ENCODE measurements around the gene ZNF76.

Gene ZNF76

DNA sequence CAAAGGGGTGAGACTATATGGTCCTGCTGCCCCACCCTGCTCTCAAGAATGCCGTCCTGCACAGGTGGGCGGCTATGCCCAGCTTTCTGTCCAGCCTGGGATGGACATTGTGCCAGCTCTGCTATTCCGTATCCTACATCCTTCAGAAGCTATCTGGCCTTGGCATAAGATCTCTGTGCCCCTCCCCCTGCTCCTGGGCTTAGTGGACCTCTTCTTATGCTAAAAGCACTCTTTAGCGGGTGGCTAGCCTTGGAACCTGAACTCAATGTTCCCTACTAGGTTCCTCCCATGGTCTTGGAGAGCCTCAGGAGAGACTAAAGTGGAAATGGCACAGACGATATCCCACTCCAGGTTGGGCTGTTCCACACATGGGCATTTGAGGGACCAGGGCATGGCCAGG, 23.3 kb upstream of the ZNF76 start:
- no peak for DNase-seq

DNA sequence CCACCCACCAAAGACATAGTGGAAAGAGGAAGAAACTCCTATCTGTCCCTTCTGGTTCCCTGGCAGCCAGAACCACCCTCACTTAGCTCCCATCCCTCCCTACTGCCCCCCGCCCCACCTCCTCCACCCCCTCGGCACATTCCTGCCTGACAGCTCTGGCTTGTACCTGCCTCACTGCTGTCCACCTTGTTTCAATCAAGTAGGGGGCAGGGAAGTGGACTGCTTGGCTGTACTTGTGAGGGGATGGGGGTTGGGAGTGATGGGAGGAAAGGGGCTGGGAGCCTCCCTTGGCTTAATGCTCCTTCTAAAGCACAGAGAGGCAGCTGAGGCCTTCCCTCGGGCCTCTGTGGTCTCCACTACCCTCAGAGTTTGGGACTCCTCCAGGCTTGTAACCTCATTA, 22.1 kb upstream of the ZNF76 start:
- DNase-seq, result no peak

DNA sequence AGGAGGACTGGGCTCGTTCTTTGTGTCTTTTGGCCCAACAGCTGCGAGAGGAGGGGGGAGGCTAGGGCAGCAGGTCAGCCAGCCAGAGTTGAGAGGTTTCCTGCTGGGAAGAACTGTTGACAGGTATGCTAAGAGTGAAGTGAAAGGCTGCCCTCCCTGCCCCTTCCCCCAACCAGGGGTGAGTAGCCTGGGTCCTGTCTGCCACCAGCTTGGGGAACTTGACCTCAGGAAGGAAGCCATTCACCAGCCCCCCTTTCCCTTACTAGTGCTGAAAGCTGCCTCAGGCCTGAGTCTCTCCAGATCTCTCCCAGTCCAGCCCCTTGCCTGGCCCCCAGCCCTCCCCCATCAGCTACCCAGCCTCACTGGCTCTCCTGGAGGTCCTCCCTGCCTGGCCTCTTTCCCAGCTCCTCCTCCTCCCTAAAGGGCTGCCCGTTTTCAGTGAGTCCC, 20.7 kb upstream of the ZNF76 start:
- no peak for DNase-seq

DNA sequence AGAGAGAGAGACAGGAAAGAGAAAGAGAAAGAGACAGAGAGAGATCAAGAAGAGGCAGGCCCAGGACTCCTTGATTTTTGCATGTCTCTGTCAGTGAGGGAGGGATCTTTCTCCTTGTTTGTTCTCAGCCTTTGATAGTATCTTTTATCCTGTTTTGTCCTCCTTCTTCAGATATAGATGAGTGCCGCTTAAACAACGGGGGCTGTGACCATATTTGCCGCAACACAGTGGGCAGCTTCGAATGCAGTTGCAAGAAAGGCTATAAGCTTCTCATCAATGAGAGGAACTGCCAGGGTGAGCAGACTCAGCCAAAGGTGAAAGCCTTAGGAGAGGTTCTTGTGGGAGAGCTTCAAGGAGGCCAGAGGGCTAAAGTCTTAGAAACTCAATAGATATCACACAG, 20.0 kb upstream of the ZNF76 start:
- DNase-seq, result no peak

DNA sequence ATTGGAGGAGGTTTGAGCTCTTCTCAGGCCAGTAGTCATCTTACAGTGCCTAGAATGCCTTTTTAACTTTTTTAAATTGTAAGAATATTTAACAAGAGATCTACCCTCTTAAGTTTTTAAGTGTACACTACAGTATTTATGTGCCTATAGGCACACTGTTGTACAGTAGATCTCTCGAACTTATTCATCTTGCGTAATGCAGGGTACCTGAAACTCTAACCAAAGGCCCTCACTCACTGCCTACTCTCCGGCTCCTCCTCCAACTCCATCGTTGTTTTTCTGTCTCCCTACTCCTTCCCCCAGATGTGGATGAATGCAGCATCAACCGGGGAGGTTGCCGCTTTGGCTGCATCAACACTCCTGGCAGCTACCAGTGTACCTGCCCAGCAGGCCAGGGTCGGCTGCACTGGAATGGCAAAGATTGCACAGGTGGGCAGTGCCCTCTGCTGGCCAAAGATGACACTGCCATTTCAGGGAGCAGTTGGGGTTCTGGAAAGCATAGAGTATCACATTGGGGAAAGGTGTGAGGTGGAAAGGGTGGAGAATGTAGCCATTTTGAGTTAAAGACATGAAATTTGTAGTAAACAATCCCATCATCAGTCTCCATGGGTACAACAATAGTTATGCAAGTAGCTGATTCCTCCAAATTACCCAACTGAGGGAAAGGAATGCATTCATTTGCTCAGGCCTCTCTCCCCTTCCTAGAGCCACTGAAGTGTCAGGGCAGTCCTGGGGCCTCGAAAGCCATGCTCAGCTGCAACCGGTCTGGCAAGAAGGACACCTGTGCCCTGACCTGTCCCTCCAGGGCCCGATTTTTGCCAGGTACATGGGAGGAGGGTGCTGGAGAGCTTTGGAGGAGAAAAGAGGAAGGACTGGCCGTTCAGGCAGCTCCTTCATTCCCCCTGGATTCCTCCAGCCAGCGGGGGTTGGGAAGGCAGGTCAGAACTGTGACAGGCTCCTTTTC, 18.4 kb upstream of the ZNF76 start:
- DNase-seq, result peak in 49 of 56 donors; percentile 6 to 78 (median 37)

DNA sequence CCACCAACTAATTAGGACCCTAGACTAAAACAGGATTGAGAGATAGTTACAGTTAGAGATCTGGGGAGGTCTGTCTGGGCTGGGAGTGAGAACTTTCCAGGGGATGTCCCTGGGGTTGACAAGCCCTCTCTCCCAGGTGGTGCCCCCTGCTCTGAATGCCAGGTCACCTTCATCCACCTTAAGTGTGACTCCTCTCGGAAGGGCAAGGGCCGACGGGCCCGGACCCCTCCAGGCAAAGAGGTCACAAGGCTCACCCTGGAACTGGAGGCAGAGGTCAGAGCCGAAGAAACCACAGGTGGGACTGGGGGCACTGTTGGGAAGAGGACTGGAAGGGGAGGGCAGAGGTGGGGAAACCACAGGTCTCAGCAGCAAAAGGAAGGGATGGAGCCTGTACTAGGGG, 17.0 kb upstream of the ZNF76 start:
- DNase-seq, result no peak

DNA sequence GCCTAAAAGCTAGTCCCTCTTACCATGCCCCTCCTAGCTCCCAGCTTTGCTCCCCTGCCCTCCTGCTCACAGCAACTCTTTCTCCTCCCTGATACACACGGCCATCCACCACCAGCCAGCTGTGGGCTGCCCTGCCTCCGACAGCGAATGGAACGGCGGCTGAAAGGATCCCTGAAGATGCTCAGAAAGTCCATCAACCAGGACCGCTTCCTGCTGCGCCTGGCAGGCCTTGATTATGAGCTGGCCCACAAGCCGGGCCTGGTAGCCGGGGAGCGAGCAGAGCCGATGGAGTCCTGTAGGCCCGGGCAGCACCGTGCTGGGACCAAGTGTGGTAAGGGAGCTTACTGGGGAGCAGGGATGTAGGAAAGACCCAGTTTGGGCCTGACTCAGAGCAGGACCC, 16.6 kb upstream of the ZNF76 start:
- DNase-seq, result no peak

DNA sequence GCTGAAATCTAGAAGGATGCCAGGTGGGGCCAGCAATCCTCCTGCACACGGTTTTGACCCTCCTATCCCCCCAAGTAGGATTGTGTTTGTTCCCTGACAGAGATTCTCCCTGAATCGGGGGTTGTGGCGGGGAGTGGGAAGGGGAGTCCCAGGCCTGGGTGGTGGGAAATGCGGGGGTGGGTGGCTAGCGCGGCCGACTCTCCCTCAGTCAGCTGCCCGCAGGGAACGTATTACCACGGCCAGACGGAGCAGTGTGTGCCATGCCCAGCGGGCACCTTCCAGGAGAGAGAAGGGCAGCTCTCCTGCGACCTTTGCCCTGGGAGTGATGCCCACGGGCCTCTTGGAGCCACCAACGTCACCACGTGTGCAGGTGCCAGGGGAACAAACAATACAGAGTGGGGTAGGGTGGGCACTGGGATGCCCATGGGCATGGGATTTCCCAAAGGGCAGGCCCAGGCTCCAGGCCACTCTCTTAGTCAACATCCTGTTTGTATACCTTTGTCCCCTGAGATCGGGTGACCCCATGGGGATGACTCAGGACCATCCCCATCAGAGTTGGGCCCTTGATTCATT, 16.1 kb upstream of the ZNF76 start:
- DNase-seq, result no peak

DNA sequence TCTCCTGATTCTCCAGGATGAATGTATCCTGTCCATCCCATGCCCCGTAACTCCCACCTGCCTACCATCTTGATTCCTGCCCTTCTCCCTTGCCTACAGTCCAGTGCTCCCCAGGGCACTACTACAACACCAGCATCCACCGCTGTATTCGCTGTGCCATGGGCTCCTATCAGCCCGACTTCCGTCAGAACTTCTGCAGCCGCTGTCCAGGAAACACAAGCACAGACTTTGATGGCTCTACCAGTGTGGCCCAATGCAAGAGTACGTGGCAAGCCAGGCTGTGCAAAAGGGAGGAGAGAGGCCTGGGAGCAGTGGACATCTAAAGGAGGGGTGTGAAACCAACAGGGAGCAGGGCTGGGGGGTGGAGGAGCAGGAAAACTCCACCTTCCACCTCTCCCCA, 15.0 kb upstream of the ZNF76 start:
- no peak for DNase-seq

DNA sequence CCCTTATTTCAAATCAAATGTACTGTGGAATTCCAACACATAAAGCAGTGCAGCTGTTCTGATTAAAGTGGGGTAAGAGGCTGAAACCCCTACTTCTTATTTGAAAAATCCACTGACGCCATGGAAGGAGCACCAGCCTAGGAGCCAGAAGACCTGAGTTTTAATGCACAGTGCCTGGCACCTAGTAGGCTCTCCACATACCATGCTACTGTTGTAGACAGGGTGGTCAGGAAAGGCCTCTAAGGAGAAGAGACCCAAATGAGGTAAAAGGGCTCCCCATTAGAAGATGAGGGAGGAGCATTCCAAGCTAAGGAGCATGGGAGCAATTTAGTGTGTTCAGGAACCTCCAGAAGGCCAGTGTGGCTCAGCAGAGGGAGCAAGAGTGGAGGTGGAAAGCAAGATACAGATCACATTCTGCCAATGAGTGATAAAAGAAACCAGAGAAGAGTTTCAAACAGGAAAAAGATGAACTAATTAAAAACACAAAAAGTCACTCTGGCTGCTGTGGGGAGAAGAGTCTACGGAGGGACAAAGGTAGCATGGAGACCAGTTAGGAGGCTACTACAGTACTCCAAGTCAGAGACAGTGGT, 11.8 kb upstream of the ZNF76 start:
- DNase-seq, result no peak

DNA sequence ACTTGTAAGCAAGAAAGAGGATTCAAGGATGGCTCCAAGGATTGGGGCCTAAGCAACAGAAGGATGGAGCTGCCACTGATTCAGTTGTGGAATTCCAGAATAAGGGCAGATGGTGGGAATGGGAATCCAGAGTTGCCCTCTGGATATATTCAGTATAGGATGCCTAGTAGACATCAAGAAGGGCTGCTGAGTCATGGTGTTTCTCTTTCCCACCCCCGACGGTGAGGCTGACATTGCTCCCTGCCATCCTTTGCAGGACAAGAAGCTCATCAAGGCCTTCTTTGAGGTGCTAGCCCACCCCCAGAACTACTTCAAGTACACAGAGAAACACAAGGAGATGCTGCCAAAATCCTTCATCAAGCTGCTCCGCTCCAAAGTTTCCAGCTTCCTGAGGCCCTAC, 11.2 kb upstream of the ZNF76 start:
- DNase-seq, result no peak

DNA sequence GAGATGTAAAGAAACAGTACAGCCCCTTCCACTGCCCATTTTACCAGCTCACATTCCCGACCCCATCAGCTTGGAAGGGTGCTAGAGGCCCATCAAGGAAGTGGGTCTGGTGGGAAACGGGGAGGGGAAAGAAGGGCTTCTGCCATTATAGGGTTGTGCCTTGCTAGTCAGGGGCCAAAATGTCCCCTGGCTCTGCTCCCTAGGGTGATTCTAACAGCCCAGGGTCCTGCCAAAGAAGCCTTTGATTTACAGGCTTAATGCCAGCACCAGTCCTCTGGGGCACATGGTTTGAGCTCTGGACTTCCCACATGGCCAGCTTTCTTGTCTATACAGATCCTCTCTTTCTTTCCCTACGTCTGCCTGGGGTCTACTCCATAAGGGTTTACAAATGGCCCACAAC, 10.6 kb upstream of the ZNF76 start:
- peak in 4 of 56 donors; percentile 6 to 13 (median 10) for DNase-seq

DNA sequence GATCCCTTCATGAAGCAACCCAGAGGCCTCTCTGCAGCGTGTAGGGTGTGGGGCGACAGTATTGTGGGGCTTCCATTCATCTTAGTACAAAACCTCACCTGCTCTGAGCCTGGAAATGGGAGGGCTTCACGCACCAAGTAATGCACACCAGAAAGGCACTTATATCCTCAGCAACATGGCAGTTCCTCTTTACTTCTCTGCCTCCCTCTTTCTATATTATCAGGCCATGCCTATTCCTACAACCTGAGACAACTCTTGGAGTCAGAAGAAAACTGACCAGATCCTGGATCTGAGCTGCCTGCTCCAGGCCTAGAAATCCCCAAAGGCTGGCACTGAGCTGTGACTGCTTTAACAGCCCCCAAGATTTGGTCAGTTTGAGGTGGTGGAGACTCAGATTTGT, 7.6 kb upstream of the ZNF76 start:
- no peak for DNase-seq

DNA sequence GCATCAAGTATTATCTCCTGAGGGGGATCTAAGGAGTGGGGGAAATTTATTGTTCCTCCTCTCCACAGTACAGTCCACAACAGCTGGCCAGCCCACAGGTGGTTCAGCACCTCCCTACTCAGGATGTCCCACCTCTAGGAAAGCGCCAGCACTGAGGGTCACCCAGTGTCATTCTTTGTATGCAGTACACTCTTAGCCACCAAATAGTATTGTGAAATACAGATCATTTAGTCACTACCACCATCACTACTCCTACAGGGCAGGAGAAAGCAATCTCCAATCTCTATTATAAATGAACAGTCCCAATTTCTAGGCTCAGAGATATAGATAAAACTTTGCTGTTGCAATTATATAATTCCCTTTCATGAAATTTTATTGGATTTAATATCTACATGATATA, 6.3 kb upstream of the ZNF76 start:
- DNase-seq, result no peak

DNA sequence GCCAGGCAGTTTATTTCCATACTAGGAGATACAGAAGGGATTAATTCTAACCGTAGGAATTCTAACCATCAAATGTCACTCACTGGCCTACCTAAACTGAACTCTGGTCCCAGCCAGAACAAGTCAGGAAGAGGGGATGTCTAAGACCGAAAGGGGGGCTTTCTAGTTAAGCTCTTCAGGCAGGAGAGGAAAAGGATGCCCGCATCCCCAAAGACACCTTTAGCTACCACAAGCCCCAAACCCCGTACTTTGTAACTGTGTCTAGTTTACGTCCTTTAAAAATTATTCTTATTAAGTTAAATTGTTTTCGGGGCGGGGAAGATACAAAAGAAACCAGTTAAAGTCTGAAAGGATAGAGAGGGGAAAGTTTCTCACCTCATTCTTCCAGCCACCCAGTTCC, 1.2 kb upstream of the ZNF76 start:
- DNase-seq, result no peak

DNA sequence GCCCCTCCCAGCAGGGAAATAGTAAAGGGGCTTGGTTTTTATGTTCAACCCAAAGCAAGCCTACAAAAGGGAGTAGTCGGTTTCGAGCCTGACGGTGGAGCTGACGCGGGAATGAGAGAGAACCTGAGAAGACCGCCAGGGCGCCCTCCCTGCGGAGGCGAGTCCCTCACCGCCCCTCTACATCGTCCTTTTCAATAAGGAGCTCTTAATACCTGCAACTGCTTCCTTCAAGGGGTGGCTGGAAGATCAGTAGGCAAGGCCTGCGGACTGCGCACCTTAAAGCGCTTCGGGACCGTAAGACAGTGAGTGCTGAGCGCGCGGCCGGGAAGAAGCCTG, 709 bp upstream of the ZNF76 start:
- DNase-seq, result peak in 12 of 56 donors; percentile 27 to 66 (median 53)

DNA sequence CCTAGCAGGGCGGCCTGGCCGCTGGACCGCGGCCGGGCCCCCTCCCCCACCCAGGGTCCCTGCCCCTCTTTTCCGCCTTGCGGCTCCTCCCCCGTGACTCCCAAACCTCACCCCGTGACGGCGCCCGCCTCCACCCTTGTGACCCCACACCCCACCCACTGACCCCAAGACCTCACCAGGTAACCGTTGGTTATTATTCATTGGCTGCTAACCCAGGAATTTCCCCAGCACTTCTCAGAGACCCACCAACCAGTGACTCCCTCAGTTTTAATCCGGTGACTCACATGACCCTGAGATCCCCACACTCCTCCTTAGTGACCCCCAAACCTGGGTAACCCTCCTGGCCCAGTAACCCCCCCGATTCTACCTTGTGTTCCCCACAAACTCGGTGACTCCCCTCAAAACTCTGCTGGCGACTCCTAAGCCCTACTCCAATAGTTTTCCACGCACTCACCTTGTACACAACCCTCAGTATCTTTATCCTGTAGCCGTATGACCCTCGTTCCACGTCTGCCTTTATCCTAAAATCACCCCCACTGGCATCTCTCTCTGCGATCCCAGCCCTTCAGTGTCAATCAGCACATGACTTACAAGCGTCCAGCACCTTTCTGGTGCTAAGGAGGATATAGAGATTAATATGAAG, 534 bp downstream of the ZNF76 start:
- peak in 29 of 56 donors; percentile 21 to 85 (median 56) for DNase-seq

DNA sequence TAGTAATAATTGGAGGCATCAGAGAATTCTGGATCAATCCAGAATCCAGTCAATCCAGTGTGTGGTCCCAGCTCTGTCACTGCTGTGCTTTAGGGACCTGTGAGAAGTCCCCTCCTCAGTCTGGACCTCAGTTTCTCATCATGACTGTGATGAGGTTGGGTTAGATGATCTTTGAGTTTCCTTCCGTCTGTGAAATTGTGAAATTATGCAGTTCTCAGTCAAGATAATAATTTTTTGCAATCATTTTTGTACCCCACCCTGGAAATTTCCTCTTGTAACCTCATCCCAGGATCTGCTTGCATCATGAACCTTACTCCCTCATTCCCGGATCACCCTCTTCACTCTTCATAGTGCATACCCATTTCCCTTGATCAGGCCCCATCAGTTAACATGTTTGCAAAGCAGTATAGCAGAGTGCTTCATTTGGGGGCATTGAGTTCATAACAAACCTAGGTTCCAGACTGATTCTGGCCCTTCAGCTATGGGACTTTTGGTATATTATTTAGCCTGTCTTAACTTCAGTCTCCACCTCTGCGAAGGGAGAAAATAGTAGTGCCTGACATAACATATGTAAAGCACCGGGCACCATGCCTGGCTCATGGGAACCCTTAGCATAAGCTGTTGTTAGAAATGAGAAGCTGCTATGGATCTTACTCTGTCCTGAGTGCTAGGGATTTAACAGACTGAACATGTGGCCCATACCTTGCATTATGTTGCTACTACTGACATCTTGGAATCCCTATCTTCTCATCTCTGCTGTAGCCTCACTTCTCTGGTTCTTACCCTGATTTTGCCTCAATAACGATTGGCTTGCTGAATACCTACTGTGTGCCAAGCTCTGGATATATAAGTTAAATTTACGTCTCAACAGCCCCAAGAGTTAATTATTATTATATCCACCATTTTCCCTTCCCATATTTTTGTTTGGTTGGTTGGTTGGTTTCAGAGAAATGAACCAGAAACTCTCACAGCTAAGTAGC, 1.3 kb downstream of the ZNF76 start:
- DNase-seq, result no peak

DNA sequence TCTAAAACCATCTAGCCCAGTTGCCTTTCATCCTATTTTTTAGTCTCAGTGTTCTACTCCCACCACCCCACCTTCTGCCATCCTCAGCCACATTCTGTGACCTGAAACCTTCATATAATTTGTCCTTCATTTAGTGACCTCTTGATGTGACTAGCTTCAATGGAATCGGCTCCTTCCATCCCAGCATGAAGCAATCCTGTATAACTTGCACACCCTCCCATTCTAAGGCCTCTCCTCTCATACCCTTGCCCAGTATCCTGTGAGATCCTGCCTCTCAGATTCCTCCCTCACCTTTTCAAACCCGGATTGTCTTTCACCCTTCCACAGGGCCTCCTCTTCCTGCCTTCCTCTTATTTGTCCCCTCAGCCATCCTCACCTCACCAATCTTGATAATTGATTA, 3.1 kb downstream of the ZNF76 start:
- no peak for DNase-seq

DNA sequence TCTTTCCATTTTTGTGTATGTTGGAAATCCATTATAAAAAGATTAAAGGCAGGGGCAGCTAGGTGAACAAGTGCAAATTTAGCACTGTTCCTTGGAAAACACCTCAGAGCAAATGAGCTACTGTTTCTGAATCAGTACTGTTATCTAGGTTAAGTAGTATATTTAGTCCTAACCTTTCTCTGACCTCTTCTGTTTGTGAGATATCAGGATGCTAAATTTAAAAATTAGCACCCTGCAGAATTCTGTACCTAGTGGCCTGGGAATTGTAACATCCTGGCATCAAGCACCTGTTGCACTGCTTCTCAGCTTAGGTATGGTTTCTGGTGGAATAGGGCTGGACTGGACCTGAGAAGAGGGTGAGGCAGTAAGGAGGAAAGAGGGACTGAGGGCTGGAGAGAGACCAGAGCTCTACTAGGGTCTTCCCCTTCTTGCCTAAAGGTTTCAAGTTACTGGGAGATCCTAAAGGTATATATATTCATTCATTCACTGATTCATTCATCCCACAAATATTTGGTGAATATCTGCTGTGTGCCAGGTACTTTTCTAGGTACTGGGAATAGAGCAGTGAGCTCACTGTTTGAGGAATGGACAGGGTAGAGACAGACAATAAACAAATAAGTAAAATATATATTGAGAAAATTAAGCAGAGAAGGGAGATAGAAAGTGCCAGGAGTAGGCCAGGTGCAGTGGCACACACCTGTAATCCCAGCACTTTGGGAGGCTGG, 5.2 kb downstream of the ZNF76 start:
- DNase-seq, result no peak

Measured in amygdala (tissue), 56 donors.